Measurements from ENCODE around the gene AGAP1.

DNA sequence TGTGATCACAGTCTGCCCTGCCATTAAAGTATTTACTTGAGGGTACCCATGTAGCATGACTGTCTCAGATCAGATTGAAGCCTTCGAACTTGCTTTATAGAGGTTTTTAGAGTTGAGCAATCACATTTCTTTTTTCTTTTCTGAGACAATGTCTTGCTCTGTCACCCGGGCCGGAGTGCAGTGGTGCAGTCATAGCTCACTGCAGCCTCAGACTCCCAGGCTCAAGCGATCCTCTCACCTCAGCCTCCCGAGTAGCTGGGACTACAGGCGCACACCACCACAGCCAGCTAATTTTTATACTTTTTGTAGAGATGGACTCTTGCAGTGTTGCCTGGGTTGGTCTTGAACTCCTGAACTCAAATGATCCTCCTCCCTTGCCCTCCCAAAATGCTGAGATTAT is 153.4 kb downstream of the AGAP1 start:
- TF ChIP-seq, protein P1, sequence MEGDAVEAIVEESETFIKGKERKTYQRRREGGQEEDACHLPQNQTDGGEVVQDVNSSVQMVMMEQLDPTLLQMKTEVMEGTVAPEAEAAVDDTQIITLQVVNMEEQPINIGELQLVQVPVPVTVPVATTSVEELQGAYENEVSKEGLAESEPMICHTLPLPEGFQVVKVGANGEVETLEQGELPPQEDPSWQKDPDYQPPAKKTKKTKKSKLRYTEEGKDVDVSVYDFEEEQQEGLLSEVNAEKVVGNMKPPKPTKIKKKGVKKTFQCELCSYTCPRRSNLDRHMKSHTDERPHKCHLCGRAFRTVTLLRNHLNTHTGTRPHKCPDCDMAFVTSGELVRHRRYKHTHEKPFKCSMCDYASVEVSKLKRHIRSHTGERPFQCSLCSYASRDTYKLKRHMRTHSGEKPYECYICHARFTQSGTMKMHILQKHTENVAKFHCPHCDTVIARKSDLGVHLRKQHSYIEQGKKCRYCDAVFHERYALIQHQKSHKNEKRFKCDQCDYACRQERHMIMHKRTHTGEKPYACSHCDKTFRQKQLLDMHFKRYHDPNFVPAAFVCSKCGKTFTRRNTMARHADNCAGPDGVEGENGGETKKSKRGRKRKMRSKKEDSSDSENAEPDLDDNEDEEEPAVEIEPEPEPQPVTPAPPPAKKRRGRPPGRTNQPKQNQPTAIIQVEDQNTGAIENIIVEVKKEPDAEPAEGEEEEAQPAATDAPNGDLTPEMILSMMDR (conservative IDR thresholded peaks at IDR 0.05; ENCODE audit: low read length) = no peak
- TF ChIP-seq EZH2phosphoT487 (IDR thresholded peaks at IDR 0.05; ENCODE audit: borderline replicate concordance, low read depth, low read length) = no peak

Measured in OCI-LY7 (cell line).